Inflammatory macrophage treated with lipopolysaccharide for 4 hours (primary cell): ENCODE measurements around the gene CCDC201.
A peak's percentile ranks its signal among the peaks of the same experiment; 100 is the strongest.

Experiments used
- DNase-seq: peaks from one replicate; pipeline ENCODE4 v3.0.0-alpha.2; 2020

Gene CCDC201, protein sequence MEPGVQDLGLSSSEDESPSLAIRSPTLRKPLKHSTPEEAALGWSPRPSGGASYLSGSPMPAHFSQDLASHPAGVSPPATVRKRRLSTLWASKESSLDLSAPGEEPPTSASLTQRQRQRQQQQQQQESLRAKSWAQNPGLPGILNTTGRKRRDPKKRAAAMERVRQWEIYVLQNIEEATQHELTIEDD

DNA sequence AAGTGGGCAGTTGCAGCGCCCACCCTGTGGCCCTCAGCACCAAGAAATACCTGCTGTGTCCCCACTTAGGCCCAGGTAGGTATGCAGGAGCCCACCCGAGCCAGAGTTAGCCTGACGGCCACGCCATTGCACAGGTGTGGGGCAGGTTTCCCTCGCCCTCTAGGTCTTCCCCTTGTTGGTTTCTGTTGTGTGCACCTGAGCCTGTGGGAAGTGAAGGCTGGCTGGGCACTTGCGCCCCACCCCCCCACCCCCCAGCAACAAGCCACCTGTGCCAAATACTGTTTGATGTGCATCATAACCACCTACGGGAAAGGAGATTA, at the start of gene CCDC201:
Gene CCDC201, minus strand, starts transcription at position 48 of the 320 bp plus-strand sequence. CDS start 75 bp downstream, outside the sequence.
- DNase-seq: no peak

DNA sequence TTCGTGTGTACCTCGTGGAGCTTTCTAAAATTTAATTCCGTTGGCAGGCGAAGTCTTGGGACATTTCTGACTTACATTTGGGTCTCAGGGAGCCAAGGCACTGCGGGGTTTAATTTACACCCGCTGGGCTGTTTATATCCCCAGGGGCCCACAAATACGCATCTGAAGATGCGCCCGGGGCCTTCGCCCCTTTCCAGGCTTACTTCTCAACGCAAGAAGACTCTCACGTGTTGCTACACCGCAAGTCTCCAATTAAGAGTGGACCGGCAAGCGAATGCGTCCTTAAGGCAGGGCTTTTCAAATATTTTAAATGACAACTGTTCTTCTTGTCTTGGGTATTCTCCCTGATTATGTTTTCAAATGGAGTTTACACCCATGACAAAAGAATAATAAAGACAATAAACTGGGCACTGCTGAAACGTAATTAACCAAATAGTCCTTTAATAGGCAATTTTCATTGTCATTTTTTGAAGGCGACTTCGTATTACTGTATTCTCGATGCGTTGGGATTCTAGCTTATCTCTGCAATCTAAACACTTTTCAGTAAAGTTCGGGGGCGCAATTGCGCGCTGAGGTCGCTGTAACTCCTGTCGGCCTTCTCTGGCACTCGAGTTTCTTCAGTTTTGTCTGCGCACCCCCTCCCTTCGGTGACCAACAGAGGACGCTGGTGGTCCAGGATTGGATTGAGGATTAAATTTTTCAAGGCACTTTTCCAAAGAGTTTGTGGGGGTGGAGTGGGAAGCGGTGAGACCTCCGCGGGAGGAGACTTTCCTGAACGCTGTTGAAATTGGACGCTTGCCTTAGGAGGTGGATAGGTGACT, 49.0 kb upstream of the CCDC201 start:
- DNase-seq: no peak

DNA sequence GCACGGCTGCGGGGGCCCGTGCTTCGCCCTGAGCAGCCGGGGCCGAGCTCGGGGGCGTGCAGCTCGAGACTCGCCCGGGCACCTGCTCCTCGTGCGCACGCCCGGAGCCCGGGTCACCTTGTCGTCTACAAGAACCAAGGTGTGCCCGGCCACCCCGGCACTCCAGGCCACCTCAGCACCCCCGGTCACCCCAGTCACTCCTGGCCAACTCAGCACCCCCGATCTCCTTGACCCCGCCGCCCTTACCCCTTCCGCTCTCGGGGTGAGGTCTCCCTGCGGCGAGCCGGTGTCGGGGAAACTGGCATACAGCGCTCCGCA, 48.5 kb upstream of the CCDC201 start:
- no peak for DNase-seq

DNA sequence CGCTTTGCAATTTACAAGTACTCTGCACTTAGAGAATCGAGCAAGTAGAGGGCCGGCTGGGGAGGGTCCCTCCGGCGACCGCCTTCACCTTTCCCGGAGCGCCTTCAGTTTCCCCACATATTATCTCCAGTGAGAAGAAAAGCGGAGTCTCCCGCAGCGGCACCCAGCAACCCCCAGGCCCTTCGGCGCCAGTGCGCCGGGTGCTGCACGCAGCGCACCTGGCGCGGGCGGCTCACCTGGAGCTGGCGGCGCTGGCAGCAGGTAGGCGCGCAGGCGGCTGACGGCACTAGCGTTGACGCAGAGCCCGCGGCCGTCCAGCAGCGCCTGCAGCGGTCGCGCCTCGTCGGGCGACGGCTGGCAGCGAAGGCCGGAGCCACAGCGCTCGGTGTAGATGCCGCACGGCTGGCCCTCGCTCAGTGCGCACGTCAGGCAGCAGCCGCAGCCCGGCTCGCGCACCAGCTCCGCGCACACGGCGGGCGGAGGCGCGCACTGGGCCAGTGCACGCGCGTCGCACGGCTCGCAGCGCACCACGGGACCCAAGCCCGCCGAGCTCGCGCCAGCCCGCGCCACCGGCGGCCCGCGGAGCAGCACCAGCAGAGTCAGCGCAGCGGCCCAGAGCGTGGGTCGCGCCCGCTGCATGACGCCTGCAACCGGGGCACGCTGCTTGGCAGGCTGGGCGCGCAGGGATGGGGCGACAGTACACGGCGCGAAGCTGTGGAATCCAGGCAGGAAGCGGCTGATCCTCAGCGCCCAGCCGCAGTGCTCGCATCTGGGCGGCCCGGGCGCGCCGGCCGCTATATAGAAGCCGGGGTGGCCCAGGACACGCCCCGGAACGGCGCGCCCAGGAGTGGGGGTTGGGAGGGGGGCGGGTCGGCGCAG, 47.9 kb upstream of the CCDC201 start, which contains the start of gene IGFBP3:
Gene IGFBP3, minus strand, starts transcription at position 771 of the 879 bp plus-strand sequence. Its CDS starts 132 bp downstream, at position 639.
- no peak for DNase-seq

DNA sequence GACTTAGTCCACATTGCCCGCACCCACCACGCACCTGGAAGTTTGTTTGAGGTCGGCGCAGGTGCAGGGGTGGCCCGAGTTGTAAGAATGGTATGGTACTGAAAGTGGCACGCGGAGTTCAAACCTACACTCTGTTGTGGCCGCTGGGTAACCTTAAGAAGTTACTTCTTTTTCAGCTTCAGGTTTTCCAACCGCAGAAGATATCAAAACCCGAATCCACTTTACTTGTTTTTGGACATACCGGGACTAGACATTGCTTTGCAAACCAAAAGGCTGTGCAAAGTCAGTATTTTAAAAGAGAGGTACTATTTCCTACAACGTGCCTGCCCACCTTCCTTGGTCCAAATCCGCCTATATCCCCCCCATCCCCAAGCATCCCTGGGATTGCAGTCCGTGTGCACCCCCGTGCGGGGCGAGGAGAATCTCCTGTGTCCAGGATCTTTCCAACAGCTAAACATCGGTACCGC, 47.1 kb upstream of the CCDC201 start:
- DNase-seq: no peak

DNA sequence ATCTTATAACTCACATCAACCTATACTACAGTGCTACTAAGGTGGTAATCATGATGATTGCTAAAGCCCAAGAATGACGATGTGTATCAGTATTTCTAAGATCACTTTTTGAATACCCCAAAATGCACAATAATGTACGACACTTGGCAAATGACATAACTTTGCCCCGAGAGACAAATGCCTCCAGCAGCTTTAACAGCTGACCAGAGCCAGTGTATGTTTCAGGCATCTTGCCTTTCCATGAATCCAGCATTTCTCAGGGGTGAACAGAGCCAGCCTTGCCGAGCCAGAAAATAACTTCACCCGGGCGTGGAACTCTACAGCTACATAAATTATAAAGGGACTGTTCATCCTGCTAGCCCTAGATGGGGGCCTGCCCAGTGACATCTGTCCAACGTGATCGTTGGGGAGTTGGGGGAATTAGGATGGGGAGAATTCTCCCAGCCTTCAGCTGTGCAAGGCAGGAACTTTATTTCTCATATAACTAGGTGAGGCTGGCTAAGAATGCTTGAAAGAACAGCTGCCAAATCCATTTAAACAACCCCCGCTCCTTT, 46.4 kb upstream of the CCDC201 start:
- no peak for DNase-seq

DNA sequence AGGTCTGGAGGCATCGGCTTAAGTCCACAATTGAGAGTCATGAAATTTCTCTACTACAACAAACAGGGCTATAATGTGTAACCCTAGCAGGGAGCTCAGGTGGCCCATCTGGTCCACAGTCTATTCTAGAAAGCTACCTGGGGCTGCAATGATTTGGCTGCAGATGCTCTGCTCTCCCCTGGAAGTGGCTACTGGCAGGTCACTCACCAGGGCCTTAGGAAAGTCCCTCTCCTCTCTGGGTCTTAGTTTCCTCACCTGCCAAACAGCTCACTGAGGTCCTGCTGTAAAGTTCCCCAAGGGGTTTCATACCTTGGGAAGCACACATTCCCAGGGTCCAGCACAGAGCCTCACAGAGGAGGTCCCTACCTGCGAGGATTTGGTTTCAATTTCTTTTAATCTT, 45.7 kb upstream of the CCDC201 start:
- no peak for DNase-seq

DNA sequence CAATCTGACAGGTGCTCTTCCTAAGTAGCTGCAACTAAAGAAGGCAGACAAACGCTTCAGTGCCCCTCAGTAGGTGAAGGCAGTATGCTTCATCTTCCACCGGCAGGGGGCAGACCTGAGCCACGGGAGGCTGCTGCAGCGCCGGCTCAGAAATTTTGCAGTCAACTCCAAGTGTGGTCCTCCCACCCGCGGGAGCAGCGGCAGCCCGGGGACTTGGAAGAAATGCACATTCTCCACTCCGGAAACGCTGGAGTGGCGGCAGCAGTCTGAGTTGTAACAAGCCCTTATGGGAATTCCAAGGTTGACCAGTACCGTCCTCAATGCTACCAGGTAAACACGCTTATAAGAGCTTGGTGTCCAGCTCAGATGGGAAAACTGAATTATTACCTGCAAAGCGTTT, 44.8 kb upstream of the CCDC201 start:
- DNase-seq: peak; percentile 35

DNA sequence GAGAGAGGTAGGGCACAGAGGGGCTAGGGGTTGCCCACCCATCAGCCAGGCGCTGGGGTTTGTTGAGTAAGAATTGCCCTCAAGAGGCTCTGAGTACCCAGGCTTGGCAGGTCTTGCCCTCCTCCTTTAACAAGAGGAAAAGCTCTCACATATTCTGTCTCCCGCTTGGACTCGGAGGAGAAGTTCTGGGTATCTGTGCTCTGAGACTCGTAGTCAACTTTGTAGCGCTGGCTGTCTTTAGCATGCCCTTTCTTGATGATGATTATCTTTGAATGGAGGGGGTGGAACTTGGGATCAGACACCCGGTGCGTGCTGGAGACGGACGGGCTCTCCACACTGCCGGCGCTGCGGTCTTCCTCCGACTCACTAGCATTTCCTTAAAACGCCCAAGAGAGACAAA, 44.2 kb upstream of the CCDC201 start:
- no peak for DNase-seq

DNA sequence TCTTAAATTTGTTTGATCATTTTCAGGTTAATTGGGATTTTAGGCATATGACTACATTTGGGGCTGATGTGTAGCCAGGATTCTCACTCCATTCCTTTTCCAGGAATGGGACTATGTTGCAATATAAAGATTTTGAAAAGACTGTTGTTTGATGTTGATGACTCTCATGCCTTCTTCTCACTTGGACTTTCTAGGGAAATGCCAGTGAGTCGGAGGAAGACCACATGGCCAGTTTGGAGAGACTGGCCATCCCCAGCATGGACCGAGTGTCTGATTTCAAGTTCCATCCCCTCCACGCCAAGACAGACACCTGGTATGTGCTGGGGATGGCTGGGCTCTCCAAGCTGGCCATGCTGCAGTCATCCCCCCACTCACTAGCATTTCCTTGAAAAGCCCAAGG, 42.7 kb upstream of the CCDC201 start:
- no peak for DNase-seq

DNA sequence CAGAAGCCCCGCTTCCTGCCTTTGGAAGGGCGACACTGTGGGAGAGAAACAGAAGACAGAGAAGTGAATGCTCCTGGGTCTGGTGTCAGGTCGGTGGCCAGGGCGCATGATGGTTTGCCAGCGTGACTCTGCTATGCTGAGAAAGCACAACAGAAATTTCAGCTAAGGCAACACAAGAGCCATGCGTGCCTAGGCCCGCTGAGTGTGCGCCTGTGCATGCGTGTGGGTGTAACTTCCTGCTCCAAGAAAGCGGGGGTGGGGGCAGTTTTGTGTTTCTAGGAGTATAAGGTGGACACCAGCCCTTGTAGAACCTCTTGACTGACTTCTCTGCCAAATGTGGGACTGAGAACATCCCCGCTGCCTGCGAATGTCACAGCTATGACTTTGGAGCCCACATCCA, 42.0 kb upstream of the CCDC201 start:
- no peak for DNase-seq

DNA sequence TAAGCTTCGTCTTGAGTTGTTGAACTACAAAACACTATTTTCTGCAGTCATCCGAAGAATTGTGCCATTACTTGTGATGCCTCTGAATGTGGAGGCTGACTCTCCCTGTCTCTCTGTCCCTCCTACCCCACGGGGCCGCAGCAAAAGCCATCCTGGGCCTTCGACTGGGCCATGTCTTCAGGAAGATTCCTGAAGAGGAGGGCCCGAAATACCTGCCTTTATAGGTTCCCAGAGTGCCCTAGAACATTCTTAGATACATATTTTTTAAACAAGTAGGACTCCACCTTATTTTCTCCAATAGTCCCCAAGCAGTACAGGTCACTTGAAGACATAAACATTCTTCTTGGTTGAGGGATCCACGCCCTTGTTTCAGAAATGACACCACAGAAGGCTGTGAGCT, 40.1 kb upstream of the CCDC201 start:
- no peak for DNase-seq

DNA sequence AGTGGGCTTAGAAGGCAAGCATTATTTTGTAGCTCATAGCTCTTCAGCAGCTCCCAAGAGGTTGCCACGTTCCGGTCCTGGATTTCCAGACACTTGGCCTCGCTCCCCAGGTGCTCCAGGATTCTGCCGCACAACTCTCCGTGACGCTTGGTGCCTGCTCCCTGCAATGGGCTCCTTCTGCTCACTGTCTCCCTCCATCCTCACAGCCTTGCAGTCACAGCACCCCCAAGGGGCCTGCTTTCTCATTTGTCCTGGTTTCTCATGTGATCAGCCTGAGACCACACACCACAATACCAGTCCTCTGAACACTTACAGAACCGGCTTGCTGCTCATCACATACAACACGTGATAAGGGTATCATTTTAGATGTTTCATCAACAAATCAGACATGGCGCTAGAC, 38.4 kb upstream of the CCDC201 start:
- no peak for DNase-seq

DNA sequence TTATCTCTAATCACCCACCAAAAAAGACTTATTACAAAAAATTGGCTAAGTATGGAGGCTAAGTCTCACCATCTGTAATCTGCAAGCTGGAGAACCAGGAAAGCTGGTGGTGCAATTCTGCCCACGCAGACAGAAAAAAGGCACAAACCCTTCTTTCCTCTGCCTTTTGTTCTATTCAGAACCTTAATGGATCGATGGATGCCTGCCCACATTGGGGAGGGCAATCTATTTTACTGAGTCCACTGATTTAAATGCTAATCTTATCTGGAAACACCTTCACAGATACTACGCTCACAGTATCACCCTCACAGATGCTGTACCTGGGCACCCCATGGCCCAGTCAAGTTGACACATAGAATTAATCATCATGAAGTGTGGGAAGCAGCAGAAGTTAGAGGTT, 38.0 kb upstream of the CCDC201 start:
- no peak for DNase-seq

DNA sequence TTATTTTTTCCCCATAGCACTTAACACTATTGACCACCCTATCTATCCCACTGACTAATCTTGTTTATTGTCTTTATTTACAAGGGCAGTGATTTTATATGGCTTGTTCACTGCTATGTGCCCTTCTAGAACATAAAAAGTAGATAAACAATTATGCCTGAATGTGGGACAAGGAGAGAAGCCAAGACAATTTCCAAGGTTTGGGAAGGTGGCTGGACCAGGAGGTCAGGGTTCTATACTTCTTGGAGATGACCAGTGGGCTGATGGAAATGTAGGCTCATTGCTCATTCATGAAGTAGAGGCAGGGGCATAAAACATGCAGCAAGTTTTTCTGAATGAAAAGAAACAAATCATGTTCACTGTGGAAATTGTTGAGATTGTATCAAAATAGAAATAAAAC, 36.7 kb upstream of the CCDC201 start:
- DNase-seq: no peak

DNA sequence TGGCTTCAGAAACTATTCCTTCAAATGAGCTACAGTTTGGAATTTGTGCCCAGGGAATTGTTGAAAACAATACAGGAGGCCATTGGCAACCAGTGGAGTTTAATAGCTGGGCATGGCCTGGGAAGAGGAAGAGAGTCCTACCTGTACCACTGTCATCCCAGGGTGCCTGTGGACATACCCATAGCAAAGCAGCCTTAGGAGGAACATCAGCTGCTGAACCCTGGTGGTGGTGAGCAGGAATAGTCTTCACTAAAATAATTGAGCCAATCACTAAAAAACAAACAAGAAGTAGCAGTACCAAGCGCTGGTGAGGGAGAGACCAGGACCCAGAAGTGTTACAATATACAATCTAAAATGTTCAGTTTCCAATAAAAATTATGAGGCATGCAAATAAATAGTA, 29.9 kb upstream of the CCDC201 start:
- no peak for DNase-seq

DNA sequence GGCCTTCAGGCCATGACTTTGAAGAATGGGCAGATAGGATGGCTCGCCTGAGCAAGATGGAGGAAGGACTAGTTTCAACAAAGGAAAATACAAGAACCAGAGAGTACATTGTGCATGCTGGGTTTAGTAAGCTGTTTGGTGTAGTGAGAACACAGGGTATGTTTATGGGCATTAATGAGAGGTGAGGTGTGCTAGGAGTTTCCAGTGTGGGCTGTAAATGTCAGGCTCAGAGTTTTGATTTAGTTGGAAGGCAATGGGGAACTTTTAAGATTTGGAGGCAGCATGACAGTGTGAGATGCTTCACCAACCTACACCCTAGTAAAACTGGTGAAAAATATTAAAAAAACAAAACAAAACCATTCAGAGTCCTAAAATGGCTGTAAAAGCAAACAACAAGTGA, 28.7 kb upstream of the CCDC201 start:
- no peak for DNase-seq

DNA sequence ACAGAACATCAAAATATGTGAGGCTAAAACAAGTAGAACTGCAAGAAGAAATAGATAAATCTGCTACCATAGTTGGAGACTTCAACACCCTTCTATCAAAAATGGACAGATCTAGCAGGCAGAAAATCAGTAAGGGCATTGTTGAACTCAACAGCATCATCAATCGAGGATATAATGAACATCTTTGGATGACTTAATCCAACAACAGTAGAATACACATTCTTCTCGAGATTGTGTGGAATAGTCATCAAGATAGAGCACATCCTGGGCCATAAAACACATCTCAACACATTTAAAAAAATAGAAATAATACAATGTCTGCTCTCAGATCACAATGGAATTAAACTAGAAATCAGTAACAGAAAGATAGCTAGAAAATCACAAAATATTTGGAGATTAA, 25.3 kb upstream of the CCDC201 start:
- no peak for DNase-seq

DNA sequence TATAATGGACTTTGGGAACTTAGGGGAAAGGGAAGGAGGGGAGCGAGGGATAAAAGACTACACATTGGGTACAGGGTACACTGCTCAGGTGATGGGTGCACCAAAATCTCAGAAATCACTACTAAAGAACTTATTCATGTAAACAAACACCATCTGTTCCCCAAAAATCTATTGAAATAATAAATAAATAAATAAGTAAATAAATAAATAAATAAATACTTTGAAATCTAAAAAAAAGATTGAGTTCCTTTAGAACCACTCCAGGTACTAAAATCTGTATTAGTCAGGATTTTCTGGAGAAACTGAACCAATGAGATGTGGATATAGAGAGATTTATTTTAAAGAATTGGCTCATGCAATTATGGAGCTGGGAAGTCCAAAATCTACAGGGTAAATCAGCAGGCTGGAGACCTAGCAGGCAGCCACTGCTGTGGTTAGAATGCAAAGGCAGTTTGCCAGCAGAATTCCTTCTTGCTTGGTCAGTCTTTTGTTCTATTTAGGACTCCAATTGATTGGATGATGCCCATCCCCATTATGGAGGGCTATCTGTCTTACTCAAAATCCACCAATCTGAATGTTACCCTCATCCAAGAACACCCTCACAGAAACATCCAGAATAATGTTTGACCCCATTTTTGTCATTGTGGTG, 24.3 kb upstream of the CCDC201 start:
- DNase-seq: no peak

DNA sequence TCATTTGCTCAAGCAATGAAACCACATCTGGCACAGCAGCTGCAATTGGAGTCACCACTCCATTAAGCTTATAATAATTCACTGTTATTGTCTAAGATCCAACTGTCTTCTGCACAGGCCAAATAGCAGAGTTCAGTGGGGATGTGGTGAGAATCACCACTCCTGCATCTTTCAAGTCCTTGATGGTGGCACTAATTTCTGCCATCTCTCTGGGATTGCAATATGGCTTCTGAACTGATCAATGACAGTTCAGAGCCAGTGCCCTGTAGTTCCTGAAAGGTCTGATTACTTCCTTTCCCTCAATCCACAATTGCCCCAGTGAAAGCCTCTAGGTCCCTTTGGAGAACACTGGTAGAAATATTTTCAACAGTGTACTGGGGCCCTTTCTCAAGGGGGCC, 21.8 kb upstream of the CCDC201 start:
- no peak for DNase-seq

DNA sequence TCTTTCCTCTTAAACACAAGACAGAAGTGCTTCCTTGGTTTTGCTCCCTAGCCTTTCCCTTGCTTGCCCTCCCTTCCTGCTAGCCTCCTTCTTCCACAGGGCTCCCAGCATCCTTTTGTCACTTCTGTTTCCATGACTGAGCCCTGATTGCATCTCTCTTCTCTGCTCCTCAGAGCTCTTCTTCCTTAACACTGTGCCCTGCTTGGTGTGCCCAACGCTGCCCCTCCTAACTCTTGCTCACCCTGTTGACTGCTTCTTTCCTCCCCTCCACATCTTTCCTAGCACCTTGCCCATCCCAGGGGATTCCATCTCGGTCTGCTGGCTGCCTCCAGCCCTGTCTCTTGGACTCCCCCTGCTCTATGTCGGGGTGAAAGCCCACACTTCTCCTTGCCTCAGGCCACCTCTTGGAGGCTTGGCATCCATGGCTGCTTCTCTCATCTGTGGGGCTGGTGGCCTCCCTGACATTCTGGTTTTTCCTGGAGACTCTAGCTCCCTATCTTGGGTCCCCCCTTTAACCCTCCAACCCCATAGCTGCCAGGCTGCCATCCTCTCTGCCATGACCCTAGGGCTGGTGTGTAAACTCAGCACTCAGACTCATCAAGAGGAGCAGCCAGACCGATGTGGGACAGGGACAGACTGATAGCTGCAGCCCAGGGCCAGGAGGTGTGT, 21.2 kb upstream of the CCDC201 start:
- no peak for DNase-seq

DNA sequence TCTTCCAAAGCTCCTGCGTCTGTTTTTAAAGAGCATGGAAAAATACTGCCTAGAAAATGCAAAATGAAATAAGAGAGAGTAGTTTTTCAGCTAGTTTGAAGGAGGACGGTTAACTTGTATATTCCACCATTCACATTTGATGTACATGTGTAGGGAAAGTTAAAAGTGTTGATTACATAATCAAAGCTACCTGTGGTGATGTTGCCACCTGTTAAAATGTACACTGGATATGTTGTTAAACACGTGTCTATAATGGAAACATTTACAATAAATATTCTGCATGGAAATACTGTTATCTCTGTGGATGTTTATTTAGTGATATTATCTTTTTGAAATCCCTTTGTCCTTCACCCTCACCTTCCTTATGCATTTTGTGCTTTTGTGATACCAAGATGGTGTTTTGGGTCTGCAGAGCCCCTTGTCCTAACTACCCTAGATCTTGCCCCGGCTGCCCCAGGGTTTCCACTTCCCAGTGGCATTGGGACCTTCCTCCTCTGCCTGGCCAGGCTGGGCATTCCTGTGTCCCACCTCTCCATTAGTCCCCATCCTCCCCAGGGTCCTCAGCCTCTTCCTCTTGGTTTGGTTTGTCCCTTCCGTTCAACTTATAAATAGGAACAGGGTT, 20.6 kb upstream of the CCDC201 start:
- DNase-seq: no peak
